Endometrial microvascular endothelial cells (primary cell): ENCODE data around the gene CIITA. TPM values are rescaled to one million over a fixed set of nuclear protein-coding genes. Genes with fewer than 3 reads are reported as not detected.
"Not testable (repeated sequence)": the region's sequence is repeated elsewhere in the genome, so short reads cannot be mapped to it uniquely, and the experiment has no call there.

ENCODE experiments used
- in situ Hi-C: cut with HindIII; loops from 2 replicates; pipeline ENCODE4 v1.10.0; 2017; ENCODE audit warnings: low sequenced_read_pairs, low pct_unique_long_range_greater_than_20kb; ENCODE audit errors: inconsistent ontology term
- total RNA-seq: library from RNA; depleted of rRNA; stranded (reverse); fragments of >200 nt; gene quantifications from one replicate; pipeline ENCODE4 v1.2.3, GENCODE V29; 2015; ENCODE audit errors: inconsistent ontology term

The CIITA gene
- total RNA-seq, 1 donor from 2014 or later: not detected

GRCh38 chr16:10940501-10941079, 63.6 kb downstream of the CIITA start:
- in situ Hi-C loops: no loop called here

DNA sequence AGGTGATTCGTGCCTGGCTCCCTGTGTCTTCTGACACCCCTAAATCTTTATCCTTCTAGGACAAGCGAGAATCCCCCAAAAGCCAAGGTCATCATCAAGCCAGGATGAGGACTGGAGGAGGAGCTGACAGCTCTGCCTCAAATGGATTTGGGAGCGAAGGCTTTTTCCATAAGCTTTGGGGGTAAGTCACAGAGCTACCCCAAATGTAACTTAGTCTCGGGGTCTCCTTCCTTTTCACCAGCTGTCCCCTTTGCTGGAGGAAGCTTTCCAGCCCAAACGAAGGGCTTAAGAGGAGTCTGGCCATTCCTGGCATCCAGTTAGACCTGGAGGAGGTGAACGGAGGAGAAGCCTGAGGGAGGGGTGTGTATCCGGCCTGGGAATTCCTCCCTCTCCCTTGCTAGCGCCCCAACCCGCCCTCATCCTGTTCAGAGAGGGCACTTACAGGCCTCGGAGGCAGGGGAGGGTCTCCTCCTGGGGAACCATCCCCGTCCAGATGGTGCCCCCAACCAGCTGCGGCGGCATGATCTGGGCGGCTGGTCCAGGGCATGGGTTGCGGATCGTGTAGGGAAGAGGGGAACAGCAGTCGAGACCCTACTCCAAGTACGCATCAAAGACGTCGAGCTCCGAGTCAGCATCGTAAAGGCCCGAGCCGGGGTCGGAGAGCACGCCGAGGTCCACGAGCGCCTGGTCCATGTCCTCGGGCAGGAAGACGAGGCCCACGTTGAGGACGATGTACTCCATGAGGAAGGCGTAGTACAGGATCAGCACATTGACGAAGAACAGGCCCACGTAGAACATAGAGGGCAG, 64.3 kb downstream of the CIITA start:
- in situ Hi-C loops: no loop called here

DNA sequence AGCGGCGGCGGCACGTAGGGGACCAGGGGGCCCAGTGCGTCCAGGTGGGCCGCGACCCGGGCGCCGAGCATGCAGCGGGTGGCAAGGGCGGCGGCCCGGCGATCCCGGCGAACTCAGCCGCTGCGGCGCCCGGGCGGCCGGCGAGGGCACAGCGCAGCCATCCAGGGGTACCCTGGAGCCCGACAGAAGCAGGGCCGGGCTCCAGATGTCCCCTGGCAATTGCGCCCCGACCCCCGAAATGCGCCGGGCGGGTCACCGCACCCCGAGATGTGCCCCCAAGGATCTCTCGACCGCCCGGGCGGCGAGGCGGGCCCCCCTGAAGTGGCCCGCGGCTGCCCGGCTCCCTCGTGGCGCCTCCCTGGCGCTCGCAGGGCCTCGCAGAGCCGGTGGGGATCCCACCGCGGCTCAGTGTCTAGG, 64.9 kb downstream of the CIITA start:
- in situ Hi-C loops: not testable (repeated sequence)

- in situ Hi-C loops: no loop called here
These were observed 65.5 kb downstream of the CIITA start, which contains the start of gene DEXI for GRCh38 chr16:10942352-10943063. Gene DEXI (minus strand): TSS chr16:10942468. CDS start chr16:10942005, 463 bp downstream.

DNA sequence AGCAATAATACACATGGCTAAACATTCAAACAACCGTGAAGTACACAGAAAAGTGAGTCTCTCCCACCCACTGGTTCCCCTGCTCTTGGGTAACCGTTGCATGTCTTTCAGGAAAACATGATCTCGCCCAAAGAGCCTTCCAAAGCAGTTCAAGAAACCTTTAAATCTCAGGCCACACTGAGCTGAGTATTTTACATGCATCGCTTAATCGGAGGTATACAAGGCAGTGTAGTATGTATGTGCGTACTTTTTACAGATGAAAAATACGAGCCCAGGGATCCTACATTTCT, 66.0 kb downstream of the CIITA start:
- in situ Hi-C loops: no loop called here

DNA sequence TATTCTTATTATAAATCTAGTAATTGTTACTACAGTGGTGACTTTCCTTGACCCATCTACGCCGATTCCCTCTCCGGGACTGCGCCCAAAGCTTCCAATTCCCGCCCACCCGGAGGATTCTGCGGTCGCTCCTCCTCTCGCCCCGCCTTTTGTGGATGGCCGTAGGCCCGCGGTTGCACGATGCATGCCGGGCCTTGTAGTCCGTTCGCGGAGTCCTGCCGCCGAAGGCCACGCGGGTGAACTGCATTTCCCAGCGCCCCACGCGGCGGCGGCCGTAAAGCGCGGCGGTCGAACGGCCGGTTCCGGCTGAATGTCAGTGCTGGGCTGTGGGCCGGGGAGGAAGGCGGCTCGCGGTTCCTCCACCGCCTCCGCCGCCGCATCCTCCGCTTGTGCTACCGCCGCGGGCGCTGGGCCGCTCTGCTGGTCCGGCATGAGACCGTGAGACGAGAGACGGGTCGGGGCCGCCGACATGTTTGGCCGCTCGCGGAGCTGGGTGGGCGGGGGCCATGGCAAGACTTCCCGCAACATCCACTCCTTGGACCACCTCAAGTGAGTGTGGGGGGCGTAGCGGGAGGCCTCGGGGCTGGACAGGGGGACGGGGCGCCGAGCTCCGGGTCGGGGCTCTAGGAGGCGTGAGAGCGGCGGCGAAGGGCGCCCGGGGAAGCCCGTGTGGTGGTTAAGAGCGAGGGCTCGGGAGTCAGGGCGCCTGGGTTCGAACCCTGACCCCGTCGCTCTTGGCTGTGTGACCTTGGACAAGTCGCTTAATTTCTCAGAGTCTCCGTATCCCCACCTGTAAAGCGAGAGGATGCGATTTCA, 67.5 kb downstream of the CIITA start, which contains the start of gene CLEC16A:
TSS of gene CLEC16A (plus strand) at position 316 of the 816 bp plus-strand sequence. CDS start at position 470, 154 bp downstream.
- in situ Hi-C loops: no loop called here

GRCh38 chr16:10945065-10945787, 68.2 kb downstream of the CIITA start:
- in situ Hi-C loops: no loop called here

- in situ Hi-C loops: no loop called here
These were observed 69.3 kb downstream of the CIITA start for GRCh38 chr16:10946308-10946707.

DNA sequence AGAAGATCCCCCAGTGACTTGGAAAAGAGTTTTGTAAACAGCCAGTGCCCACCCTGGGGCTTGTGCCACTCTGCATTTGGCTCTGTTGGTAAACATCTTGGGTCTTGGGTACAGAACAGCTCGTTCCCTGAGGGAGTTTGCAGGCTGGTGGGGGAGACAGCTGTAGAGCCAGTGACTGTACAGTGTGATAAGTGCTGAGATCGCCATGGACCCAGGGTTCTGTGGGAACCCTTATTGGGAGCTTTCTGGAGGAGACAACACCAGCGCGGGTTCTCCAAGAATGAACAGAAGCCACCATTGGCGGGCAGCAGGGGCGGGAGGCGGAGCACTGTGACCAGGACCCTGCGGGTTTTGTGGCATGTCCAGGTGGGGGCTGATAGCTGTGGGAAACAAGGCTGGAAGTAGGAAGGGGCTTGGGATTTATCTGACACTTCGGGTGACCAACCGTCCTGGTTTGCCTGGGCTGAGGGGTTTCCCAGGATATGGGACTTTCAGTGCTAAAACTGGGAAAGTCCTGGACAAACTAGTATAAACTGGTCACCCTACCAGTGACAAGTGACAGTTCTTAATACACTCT, 70.3 kb downstream of the CIITA start:
- in situ Hi-C loops: no loop called here

GRCh38 chr16:10949424-10949970, 72.5 kb downstream of the CIITA start:
- in situ Hi-C loops: no loop called here

- in situ Hi-C loops: no loop called here
These were observed 73.4 kb downstream of the CIITA start for GRCh38 chr16:10950393-10950792.

- in situ Hi-C loops: no loop called here
These were observed 74.0 kb downstream of the CIITA start for GRCh38 chr16:10951026-10951425.

DNA sequence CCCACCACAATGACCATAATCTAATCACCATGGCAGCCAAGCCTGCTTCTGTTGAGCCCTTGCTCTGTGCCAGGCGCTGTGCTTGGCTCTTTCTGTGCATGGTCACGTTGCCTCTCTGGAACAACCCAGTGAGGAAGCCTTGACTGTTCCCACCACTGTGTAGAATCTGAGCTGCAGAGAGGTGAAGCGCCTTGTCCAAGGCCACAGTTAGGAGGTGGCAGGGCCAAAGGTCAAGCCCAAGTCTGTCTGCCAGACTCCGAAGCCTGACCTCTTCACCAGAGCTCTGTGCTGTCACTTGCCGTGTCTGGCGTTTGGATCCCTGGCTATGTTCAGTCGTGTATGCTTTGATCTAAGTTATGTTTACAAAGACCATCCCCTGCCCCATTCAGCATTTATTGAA, 77.9 kb downstream of the CIITA start:
- in situ Hi-C loops: no loop called here

DNA sequence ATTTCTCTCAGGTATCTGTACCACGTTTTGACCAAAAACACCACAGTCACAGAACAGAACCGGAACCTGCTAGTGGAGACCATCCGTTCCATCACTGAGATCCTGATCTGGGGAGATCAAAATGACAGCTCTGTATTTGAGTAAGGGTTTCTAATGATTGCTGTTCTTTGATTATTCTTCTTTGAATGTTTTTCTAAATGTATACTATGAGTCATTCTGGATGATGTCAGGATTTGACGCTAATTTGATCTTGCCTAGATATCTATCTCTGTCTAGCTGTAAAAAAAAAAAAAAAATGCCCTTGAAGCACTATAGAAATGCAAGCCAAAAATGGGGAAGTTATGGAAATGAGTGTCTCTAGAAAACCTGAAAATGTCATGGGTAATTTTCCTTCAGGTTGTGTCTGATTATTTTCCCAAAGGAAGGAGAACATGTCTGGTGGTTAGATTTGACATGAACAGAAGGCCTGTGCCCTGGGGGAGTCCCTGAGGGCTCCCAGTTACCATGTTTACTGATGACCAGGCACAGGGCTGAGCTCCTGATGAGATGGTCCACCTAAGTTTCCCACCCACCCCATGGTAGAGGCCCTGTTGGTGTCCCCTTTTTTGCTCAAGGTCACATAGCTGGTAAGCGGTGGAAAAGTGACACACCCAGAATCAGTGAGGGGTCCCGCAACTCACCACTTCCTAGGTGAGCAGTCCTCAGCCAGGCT, 80.9 kb downstream of the CIITA start:
- in situ Hi-C loops: no loop called here

GRCh38 chr16:10959161-10959560, 82.2 kb downstream of the CIITA start:
- in situ Hi-C loops: no loop called here

- in situ Hi-C loops: no loop called here
These were observed 84.2 kb downstream of the CIITA start for GRCh38 chr16:10961231-10961630.
